Osteocyte (in vitro differentiated cells): ENCODE results near the gene PRSS2. TPM values are rescaled to one million over a fixed set of nuclear protein-coding genes. Genes with fewer than 3 reads are reported as not detected.

Experiments used
- DNase-seq: peaks from one replicate; pipeline ENCODE4 v3.0.0; 2021; ENCODE audit warnings: mixed read lengths; ENCODE audit not compliant: unreplicated experiment; ENCODE audit errors: extremely low spot score
- H3K27ac Mint-ChIP-seq: one replicate; pipeline ENCODE4 v1.8.0; 2021; ENCODE audit warnings: mild to moderate bottlenecking, mixed read lengths; ENCODE audit not compliant: unreplicated experiment
- H3K27me3 Mint-ChIP-seq: one replicate; pipeline ENCODE4 v1.8.0; 2021; ENCODE audit warnings: mixed read lengths; ENCODE audit not compliant: unreplicated experiment
- H3K36me3 Mint-ChIP-seq: one replicate; pipeline ENCODE4 v1.8.0; 2021; ENCODE audit warnings: mixed read lengths; ENCODE audit not compliant: unreplicated experiment
- H3K4me1 Mint-ChIP-seq: one replicate; pipeline ENCODE4 v1.8.0; 2021; ENCODE audit warnings: mixed read lengths; ENCODE audit not compliant: unreplicated experiment
- H3K4me3 Mint-ChIP-seq: one replicate; pipeline ENCODE4 v1.8.0; 2021; ENCODE audit warnings: mild to moderate bottlenecking, moderate library complexity, mixed read lengths; ENCODE audit not compliant: unreplicated experiment
- H3K9me3 Mint-ChIP-seq: one replicate; pipeline ENCODE4 v1.8.0; 2021; ENCODE audit warnings: mixed read lengths; ENCODE audit not compliant: unreplicated experiment
- total RNA-seq: library from RNA; stranded (reverse); gene quantifications from 2 replicates; pipeline ENCODE4 v1.2.1, GENCODE V29; 2021
- TF ChIP-seq, protein P1 (sequence below): fragments of 200-600 bp; sonication (generic); IDR thresholded peaks from 2 replicates; pipeline ENCODE4 v1.5.0; 2021; ENCODE audit warnings: antibody characterized with exemption, mild to moderate bottlenecking, moderate library complexity

PRSS2 gene
- total RNA-seq, 1 donor from 2014 or later: not detected

- no peak overlapping the region for H3K27ac Mint-ChIP-seq
- peaks cover 39% of the 10 kb centered on the region for H3K27me3 Mint-ChIP-seq
- no peaks in the 10 kb centered on the region for H3K4me1 Mint-ChIP-seq
- H3K9me3 Mint-ChIP-seq: no peaks in the 10 kb centered on the region
- DNase-seq: no peak
- H3K4me3 Mint-ChIP-seq: no peak overlapping the region
- TF ChIP-seq, protein P1, sequence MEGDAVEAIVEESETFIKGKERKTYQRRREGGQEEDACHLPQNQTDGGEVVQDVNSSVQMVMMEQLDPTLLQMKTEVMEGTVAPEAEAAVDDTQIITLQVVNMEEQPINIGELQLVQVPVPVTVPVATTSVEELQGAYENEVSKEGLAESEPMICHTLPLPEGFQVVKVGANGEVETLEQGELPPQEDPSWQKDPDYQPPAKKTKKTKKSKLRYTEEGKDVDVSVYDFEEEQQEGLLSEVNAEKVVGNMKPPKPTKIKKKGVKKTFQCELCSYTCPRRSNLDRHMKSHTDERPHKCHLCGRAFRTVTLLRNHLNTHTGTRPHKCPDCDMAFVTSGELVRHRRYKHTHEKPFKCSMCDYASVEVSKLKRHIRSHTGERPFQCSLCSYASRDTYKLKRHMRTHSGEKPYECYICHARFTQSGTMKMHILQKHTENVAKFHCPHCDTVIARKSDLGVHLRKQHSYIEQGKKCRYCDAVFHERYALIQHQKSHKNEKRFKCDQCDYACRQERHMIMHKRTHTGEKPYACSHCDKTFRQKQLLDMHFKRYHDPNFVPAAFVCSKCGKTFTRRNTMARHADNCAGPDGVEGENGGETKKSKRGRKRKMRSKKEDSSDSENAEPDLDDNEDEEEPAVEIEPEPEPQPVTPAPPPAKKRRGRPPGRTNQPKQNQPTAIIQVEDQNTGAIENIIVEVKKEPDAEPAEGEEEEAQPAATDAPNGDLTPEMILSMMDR: no peak
- no peaks in the 10 kb centered on the region for H3K36me3 Mint-ChIP-seq
These were observed 42.9 kb downstream of the PRSS2 start for GRCh38 chr7:142813699-142814098.

DNA sequence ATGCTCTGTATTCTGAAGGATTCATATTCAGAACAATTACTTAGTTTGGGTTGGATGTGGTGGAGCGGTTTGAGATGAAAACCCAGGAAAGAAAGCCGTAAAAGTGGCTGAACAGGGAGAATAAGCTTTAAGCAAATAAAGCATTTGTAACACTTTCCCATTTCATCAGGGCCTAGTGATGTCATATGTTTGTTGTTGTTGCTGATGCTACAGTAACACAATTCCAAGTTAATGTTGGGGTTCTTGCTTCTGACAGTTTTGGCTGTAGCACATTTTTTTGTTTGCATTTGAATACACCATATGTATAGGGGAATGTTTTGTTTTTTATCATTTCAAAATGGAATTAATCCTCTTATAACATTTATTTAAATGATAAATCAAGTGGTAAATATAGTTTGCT is 43.7 kb downstream of the PRSS2 start:
- no peak for DNase-seq
- Mint-ChIP-seq H3K4me3 (no peak overlapping the region), H3K27ac (no peak overlapping the region), H3K9me3 (no peaks in the 10 kb centered on the region), H3K4me1 (no peaks in the 10 kb centered on the region), H3K27me3 (peaks cover 44% of the 10 kb centered on the region), H3K36me3 (no peaks in the 10 kb centered on the region)
- TF ChIP-seq, protein P1: no peak

DNA sequence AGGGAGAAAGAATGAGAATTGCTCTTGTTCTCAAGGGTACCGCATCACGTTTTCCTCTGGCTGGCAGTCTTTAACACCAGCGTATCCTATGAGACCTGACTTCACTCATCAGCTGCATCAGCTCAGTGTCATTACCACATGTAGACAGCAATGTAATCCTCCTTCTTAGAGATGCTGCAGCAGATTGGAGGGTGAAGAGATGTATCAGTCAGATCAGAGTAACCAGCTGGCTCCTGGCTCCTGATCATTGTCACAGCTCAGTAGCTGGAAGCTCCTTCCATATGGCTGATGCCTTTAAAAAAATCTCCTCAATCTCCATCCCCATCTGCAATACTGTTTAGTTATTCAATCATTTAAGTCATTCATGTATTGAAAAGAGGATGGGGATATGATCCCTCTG is 44.4 kb downstream of the PRSS2 start:
- Mint-ChIP-seq H3K27ac (no peak overlapping the region), H3K9me3 (no peaks in the 10 kb centered on the region), H3K36me3 (no peaks in the 10 kb centered on the region), H3K27me3 (peaks cover 46% of the 10 kb centered on the region), H3K4me1 (no peaks in the 10 kb centered on the region), H3K4me3 (no peak overlapping the region)
- no peak for DNase-seq
- TF ChIP-seq, protein P1: no peak

GRCh38 chr7:142817506-142817905 is 46.7 kb downstream of the PRSS2 start:
- no peak for DNase-seq
- H3K27me3 Mint-ChIP-seq: peaks cover 55% of the 10 kb centered on the region
- H3K27ac Mint-ChIP-seq: no peak overlapping the region
- H3K9me3 Mint-ChIP-seq: no peaks in the 10 kb centered on the region
- H3K4me1 Mint-ChIP-seq: no peaks in the 10 kb centered on the region
- TF ChIP-seq, protein P1: no peak
- no peak overlapping the region for H3K4me3 Mint-ChIP-seq
- no peaks in the 10 kb centered on the region for H3K36me3 Mint-ChIP-seq

DNA sequence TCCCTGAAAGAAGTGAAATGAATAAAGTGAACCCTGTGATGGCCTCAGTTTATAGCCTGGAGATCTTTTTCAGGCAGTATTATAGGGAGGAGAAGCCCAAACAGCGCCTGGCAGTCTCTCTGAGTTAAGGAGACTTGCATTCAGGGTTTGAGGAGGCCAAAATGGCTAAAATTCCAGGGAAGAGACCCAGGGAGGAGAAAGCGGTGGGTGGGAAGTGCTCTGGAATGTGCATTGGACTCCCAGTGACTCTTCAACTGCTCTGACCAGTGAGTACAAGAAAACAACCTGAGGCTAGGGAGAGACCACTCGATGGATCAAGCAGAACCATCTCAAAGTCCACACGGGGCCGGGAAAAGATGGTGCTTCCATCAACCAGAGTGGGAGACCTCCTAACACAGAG is 48.8 kb downstream of the PRSS2 start:
- H3K36me3 Mint-ChIP-seq: no peaks in the 10 kb centered on the region
- H3K9me3 Mint-ChIP-seq: peaks cover 5% of the 10 kb centered on the region
- H3K4me1 Mint-ChIP-seq: no peaks in the 10 kb centered on the region
- peaks cover 49% of the 10 kb centered on the region for H3K27me3 Mint-ChIP-seq
- no peak for DNase-seq
- no peak overlapping the region for H3K4me3 Mint-ChIP-seq
- H3K27ac Mint-ChIP-seq: no peak overlapping the region
- TF ChIP-seq, protein P1: no peak
